Measurements from ENCODE around the gene RTCA. TPM values are rescaled to one million over a fixed set of nuclear protein-coding genes. Genes with fewer than 3 reads are reported as not detected.

Gene RTCA
- total and polyA plus RNA-seq, 7 donors: 24.0 to 56.6 (median 33.2) TPM

Other genes starting within 250 kb of the RTCA start
- 1 to 10 TPM; 1.1 to 1.5 (median 1.3) TPM for gene SASS6, start 133.3 kb upstream of the RTCA start, total RNA-seq
- 1 to 10 TPM; 1.4 to 2.4 (median 1.7) TPM for gene SASS6, start 133.3 kb upstream of the RTCA start, polyA plus RNA-seq
- gene TRMT13, start 133.1 kb upstream of the RTCA start, total RNA-seq: 10 to 100 TPM in 1 of 4 donors, 1 to 10 TPM in 3; 4.9 to 12.4 (median 8.6) TPM
- 10 to 100 TPM in 1 of 3 donors, 1 to 10 TPM in 2; 7.7 to 15.2 (median 9.2) TPM for gene TRMT13, start 133.1 kb upstream of the RTCA start, polyA plus RNA-seq
- 100 to 1,000 TPM in 3 of 4 donors, 10 to 100 TPM in 1; 92.5 to 227 (median 132) TPM for gene LRRC39, start 88.0 kb upstream of the RTCA start, total RNA-seq
- gene LRRC39, start 88.0 kb upstream of the RTCA start, polyA plus RNA-seq: 10 to 100 TPM; 27.7 to 89.3 (median 59.1) TPM
- 10 to 100 TPM; 16.1 to 28.2 (median 19.0) TPM for gene DBT, start 16.4 kb upstream of the RTCA start, total RNA-seq
- 1 to 10 TPM; 3.6 to 9.9 (median 3.9) TPM for gene DBT, start 16.4 kb upstream of the RTCA start, polyA plus RNA-seq
- 1 to 10 TPM; 2.3 to 5.5 (median 2.9) TPM for gene CDC14A, start 86.3 kb downstream of the RTCA start, total RNA-seq
- 1 to 10 TPM in 2 of 3 donors, under 1 TPM in 1; 0.44 to 1.3 (median 1.2) TPM for gene CDC14A, start 86.3 kb downstream of the RTCA start, polyA plus RNA-seq